Germinal center (tissue), 1 donor: ENCODE data around the gene NTNG1.
"Not testable (repeated sequence)": the region's sequence is repeated elsewhere in the genome, so short reads cannot be mapped to it uniquely, and the experiment has no call there.

Source experiments
- DNase-seq: peaks from one replicate; pipeline ENCODE4 v3.0.0; 2012; ENCODE audit warnings: mixed read lengths, low spot score

NTNG1 gene

DNA sequence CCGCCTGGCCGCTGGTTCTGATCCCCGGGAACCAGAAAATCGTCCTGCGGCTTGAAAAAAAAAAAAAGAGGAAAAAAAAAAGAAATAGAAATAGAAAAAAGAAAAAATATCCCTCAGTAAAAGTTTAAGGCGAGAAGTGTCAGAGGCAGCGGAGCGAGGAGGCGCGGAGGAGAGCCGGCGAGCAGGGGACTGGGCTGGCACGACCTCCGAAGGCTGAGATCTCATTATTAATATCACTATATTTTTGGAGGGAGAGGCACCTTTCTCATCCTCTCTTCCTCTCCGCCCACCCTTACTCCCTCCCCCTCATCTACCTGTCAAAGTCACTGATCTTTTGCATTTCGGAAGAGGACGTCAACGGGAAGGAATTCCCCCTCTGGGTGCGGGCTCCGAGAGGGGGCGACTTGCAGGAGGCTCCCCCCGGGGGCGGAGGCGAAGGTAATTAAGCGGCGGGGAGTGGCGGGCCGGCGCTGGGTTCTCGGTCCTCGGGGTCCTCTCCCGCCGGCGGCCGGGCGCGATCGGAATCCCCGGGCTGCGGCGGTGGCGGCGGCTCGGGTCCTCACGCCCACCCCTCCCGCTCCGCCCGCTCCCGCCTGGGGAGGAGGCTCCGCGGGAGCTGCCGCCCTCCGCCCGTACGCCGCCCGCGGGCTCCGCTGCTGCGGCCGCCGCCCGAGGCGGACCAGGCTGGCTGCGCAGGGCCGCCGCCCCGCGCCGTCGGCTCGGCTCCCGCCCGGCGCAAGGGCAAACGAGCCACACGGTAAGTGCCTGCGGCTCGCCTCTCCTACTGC is at the start of gene NTNG1:
NTNG1 (plus strand) TSS at position 337 of the 788 bp plus-strand sequence.
- peak; percentile 37 for DNase-seq

DNA sequence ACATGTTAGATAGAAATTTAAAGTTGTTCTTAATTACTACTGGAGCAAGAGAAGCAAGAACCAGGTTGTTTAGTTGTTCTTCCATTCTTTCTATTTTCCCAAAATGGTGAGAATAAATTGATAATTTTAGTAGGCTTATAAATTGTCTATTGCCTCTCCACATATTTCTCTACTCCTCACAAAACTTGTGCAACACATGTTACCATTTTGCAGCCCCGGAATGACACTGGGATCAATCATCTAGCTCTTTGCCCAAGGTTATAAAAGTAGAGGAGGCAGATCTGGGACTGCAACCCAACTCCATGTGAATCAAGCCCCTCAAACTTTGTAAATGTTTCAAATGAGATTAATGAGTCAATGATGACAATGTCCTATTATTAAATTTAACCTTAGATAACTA is 49.4 kb upstream of the NTNG1 start:
- no peak for DNase-seq

DNA sequence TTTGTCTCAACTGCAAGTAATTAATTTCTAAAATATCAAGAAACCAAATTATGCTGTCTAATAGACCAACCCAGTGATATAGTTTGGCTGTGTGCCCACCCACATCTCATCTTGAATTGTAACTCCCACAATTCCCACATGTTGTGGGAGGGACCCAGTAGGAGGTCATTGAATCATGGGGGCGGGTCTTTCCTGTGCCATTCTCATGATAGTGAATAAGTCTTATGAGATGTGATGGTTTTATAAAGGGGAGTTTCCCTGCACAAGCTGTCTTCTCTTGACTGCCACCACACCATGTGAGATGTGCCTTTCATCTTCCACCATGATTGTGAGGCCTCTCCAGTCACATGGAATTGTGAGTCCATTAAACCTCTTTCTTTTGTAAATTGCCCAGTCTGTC is 47.4 kb upstream of the NTNG1 start:
- DNase-seq = not testable (repeated sequence)

DNA sequence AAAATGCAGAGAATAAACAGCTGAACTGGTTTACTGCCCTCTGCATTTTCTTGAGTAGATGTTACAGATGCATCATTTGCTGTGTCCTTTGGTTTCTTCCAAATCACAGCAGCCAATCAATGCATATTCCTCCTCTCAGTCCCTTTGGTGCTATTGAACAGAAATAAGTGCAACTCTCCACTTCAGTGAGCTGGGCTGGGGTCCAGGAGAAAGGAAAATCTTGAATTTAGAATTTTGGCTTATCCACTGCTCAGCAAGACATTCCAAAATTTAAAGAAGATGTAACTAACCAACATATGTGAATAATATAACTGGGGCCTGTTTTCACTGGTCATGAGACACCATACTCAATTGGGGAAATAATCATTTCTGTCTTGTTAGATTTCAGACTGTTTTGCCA is 45.2 kb upstream of the NTNG1 start:
- no peak for DNase-seq

DNA sequence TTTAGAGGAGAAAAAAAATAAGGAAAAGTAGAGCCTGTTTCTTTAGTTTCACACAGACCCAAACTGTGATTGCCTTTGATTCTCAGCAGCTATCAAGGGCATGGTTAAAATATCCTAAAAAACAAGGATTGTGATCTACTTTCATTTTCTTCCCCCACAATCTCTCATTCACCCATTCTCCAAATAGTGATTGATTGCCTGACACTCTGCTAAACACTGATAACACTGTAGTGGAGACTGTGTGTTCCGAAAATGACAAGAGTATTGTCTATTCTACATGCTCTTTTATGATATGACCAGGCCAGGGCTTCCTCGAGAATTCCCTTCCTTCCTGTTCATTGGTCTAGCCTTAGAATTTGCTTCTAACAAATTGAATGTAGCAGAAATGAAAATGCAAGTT is 44.1 kb upstream of the NTNG1 start:
- no peak for DNase-seq

DNA sequence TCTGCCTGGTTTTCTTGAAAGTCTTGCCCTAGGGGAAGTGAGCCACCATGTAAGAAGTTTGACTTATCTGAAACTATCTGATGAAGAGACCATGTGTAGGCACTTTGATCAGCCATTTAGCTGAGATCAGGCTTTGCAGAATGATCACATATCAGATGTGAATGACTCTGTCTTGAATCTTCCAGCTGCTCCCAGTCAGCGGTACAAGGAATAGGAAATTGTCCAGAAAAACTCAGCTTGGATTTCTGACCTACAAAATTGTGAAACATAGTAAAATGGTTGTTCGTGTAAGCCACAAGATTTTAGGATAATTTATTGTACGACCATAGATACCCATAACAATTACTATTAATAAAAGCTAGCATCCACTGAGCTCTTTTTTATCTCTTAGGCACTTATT is 41.9 kb upstream of the NTNG1 start:
- no peak for DNase-seq

DNA sequence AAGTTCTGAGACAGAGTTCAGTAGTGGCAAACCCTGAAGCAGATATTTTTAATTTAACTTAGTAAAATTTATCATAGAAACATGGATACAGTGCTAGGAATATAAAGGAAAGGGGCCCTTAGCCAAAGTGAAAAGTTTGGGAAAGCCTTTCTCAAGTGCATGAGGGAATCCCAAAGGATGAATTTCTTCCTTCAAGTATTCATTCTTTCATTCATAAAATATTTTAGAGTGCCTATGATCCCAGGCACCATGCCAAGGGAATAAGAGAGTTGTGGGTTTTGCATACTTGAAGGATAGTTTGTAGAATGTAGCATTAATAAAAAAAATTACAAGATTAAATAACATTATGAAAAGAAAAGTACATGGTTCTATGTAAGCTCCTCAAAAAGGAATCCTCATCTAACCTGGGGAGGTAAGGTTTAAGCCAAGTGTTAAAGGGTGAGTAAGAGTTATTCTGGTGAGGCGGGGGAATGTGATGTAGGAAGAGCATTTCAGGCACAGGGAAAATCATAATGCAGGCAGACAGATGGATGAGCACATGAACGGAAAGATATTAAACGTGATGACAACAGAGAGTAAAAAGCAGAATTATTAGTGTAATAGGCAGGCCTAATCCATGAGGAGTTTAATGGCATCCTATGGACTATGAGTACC is 40.4 kb upstream of the NTNG1 start:
- DNase-seq = no peak

DNA sequence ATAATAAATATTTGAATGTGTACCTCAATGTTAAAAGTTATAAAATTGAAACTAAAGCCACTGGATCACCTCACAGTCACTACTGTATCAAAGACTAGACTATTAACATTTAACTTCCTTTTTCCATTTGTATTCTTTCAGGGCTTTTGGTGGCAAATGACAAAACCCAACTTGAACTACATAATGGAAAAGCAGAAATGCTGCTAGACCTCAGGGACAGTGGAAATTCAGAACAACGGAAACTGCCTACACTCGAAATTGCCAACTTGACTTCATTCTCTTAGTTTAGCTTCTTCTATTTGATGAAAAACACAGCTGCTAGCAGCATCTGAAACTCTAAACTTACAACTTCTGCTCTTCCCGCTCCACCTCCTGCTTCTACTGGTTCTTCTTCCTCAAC is 34.9 kb upstream of the NTNG1 start:
- no peak for DNase-seq

DNA sequence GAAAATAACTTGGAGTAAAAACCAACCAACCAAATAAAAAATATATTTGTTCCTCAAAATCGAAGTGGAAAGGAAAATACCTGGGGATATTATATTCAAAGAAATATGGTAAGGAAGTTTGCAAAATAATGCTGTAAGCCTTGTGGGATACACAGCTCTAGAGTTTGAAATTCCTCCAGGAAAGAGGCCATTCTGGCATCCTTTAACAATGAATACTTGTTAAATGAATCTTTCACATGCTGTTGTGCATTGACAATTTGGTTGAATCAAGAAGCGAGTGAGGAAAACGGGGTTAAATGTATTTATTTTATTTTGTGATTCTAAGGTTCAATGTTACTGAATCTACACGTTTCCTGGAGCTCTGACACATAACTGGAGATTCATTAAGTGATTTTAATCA is 30.5 kb upstream of the NTNG1 start:
- no peak for DNase-seq

DNA sequence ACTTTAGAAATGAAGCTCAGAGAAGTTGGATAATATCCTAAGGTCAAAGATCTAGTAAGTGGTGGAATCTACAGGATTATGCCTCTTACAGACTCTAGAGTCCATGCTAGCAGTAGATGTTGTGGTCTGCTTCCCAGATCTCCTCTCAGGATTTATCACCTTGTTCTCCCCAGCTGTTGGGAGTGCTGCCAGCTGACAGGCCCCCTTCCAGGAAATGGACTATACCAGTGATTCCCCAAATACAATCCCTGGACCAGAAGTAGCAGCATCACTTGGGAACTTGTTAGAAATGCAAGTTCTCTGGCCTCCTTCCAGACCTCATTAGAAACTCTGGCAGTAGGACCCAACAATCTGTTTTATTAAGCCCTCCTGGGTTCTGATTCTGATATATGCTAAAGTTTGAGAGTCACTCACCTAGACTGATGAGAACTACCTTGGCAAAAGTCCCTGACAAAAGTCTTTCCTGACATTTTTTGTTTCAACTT is 24.5 kb upstream of the NTNG1 start:
- DNase-seq = no peak

DNA sequence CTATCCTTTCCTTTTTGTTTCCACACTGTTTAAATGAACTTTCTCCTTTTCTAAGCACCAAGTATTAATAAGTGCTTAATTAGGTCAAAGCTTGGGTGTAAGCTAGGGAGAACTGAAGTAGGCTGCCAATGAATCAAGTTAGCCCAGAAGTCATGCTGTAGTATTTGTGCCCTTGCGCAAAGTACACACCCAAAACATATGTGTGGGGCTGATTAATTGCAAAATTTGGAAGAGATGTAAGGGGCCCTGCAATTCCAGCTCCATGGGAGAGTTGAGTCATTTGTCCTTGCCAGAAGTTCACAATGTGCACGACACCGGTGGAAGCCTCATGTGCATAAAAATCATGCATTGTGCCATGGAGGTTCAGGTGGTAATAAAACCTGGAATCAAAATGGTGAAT is 18.6 kb upstream of the NTNG1 start:
- DNase-seq = no peak

DNA sequence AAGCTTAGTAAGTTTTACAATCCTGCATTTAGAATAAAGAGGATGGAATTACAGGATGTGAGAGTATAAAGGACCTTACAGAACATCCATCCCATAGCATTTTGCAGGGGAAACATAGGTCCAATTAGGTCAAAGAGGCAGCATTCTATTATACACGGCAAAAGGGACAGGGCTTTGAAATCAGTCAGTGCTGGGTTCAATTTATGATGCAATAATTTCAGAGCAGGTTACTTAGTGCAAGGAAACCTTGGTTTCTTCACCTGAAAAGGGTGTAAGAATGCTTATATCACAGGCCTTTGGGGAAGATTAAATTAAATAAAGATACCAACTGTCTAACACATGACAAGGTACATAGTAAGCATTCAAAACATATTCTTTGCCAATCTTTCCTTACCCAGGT is 17.1 kb upstream of the NTNG1 start:
- DNase-seq = no peak

DNA sequence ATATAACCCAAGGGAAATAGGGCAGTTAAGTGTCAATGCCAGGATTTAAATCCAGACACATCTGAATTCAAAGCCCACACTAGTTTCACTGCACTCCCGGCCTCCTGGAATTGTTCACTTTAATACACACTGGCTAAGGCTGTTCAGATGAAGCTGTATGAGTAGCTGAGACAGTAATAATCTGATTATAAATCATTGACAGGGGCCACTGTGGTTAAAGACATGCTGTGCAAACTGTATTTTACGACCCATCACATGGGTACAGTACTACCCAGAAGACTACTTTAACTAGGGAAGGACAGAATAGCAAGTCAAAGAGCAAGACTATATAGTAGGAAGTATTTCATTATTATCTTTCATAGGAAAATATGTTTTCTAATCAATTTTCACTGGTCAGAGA is 16.1 kb upstream of the NTNG1 start:
- DNase-seq = no peak

DNA sequence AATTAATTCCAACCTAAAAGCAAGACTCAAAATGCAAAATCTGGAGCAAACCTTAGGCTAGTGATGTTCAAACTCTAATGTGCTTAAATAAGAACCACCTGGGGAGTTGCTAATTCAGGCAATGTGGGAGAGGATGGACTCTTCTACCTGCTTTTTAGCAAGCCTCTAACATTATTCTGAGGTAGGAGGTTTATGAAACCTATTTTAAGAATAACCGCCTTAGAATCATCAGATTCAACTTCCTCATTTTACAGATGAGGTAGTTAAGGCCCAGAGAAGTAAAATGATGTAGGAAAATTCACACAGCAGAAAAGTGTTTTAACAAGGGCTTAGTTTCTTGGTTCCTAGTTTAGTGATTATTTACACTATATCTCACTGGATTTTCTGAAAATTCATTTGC is 8.6 kb upstream of the NTNG1 start:
- DNase-seq = peak; percentile 23

DNA sequence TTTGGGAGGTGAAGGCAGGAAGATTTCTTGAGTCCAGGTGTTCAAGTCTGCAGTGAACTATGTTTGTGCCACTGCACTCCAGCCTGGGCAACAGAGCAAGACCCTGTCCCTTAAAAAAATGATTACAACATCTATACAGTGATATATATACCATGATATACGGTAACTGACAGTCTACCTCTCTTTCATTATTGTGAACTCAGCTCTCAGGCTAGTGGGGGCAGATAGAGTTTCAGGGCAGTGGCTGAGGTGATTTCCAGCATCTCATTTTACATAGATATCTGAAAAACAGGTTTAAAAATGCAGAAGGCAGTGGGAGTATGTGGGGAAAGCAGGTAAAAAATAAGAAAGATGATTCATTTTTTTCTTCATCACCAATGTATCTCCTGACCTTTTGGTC is 8.1 kb upstream of the NTNG1 start:
- DNase-seq = no peak

DNA sequence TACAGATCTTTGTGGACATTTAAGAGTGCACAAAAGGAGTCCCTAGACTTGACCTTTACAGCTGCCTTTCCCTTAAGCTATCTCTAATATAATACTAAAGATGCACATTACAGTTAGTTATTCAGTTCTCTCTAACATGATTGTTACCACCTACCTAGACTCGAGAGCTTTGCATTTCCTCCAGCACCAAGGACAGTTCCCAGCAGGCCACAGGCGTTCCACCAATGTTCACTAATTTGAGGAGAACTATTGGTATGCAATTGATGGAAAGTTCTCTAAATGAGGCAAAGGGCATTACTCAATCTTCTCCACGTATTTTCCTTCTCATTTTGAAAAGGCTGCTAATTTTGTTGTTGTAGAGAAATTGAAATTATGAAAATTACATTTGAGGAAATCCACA is 5.4 kb upstream of the NTNG1 start:
- peak; percentile 17 for DNase-seq

DNA sequence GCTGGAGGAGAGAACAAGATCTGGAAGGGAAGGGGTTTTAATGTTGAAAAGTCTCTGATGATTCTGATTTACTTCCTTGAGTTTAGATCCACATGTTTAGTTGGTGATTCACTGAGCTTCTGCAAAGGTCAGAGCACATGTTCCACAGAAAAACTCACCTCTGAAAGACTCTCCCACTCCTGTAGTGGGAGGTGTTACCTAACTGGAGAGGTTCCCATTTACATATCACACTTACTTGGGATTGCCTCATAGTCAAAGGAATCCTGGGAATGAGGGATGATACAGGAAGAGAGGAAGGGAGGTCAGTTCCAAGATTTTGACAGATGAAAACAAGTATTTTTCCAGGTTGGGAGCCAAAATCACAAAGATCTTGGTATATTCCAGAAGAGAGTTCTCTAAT is 2.7 kb upstream of the NTNG1 start:
- DNase-seq = no peak

DNA sequence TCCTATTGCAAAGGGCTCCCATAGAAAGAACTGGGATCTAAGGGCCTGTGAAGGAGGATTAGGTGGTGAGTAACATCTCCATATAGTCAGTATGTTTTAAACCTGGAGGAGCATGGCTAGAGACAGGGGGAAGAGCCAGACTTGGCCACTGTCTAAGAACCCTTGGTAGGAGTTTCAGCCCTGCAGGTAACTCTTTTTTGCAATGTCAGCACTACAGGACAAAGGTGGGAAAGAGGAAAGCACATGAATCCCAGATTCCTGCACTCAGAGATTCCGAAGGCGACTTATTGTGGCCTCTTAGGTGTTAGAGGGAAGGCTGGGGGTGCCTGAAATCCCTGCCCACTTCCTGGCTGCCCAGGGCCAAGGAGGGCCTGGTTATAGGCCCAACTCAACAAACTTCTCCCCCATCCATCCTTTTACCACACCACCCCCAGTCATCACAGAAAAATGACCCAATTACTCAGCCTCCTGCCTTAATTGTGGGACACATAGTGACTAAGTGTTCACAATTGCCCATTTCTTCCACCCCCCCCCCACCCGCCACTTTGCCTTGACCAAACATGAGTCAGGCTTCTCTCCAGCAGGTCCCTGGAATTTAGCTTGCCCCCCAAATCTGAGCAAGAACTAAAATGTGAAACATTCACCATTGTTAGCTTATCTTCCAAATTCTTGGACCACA is 1.9 kb upstream of the NTNG1 start:
- no peak for DNase-seq

DNA sequence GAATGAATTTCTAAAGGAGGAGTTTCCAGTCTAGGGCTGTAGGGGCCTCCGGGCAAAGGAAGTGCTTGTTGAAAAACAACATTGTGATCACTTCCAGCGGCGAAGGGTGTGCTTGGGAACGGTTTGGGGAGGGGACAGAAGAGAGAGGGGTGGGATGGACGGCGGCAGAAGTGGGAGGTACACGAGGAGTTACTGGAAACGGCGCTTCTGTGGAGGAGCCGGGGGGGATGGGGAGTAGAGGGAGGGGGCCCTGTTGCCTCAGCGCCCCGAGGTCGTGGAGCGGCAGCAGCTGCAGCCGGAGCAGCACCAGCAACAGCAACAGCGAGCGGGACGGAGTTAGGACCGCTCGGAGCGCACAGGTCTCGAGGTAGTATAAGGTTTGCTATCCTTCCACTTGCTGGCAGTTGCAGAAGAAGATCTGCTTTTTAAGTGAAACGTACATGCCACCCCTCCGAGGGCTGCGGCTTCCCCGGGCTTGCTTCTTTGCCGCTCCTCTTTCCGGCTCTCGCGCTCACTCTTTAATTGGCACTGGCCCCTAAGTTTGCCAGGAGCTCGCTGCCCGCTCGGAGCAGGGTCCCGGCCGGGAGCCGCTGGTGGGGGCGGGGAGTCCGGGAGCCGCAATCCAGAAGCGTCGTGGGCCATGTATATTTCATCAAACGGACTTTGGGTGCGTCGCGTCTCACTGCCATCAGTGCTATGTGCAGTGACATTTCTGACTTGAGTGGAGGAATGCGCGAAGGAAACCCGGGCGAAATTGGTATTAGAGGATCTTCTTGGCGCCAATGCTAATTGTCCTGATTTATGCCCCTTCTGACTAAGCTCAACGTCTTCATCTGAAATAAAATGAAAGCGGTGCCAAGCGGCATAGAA is 771 bp upstream of the NTNG1 start:
- DNase-seq = peak; percentile 44

DNA sequence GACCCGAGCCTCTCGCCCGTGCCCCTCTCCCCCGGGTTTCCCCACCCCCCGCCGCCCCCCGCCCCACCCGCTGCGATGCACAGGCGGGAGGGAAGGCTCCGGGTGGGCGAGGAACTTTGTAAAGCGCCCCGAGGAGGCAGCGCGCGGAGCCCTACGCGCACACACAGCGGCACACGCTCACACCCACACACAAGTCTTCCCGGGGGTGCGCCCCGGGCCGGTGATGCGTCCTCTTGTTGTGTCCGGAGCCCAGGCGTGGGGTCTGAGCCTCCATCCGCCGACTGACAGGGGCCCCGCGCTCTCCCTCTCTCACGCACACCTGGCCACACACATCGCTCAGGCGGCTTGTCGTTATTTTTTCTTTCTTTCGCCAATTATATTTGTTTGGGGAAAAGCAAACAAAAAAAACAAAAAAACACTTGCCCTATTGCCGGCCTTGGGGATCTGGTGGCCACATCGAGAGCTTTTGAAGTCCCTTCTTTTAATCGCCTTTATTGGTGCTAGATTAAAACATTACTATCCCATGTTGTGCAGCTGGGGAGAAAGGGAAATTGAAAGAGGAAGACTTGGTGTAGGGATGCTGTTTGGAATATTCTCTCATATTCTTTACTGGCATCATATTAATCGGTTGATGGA is 770 bp downstream of the NTNG1 start:
- DNase-seq = peak; percentile 34

DNA sequence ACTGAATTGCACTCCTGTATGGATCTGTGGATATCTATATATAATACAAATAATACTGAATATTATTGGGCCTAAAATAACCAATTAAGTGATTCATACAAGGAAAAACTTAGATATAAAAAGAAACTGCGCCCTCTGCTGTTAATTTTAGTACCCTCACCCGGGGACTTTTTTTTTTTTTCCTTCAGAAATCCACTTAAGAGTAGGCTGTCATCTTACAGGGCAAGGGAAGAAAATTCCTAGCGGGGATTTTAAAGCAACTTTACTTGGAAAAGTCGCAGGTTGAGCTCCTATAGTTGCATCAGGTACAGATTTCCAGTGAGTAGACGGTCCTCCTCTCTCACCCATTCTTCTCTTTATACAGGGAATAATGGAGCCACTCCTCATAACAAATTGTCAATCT is 1.3 kb downstream of the NTNG1 start:
- no peak for DNase-seq

DNA sequence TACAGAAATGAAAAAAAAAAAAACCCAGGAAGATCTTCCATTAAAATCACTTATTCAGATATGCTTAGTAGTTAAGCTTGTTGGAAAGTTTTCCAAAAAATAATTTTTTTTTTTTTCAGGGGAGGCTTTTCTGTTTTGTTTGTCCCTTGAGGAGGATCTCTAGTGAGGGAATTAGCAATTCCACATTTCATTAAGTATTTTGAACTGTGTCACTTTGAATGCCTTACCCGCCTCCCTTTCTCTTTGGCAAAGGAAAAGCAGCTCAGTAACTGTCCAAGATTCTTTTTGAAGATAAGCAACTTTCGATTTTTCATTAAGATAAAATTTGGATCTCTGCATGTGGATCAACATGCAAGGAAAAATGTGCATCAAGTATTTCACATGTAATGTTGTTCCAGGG is 1.8 kb downstream of the NTNG1 start:
- no peak for DNase-seq
